Measurements from ENCODE around the gene ARMC6.
"Not testable (repeated sequence)": the region's sequence is repeated elsewhere in the genome, so short reads cannot be mapped to it uniquely, and the experiment has no call there.

ARMC6 gene

GRCh38 chr19:19021115-19021514, 12.3 kb upstream of the ARMC6 start:
- FAIRE-seq (peak; percentile 15), DNase-seq (ENCODE audit: extremely low spot score, insufficient read length, low read depth) (no peak)

- FAIRE-seq (no peak), DNase-seq (ENCODE audit: extremely low spot score, insufficient read length, low read depth) (no peak)
These were observed 10.9 kb upstream of the ARMC6 start for GRCh38 chr19:19022380-19022961.

GRCh38 chr19:19023376-19023775, 10.0 kb upstream of the ARMC6 start:
- DNase-seq (ENCODE audit: extremely low spot score, insufficient read length, low read depth); FAIRE-seq: not testable (repeated sequence)

GRCh38 chr19:19025861-19026260, 7.5 kb upstream of the ARMC6 start:
- FAIRE-seq: no peak
- DNase-seq (ENCODE audit: extremely low spot score, insufficient read length, low read depth): no peak

- no peak for FAIRE-seq
- DNase-seq (ENCODE audit: extremely low spot score, insufficient read length, low read depth): no peak
These were observed 7.0 kb upstream of the ARMC6 start for GRCh38 chr19:19026299-19026971.

GRCh38 chr19:19027228-19027627, 6.2 kb upstream of the ARMC6 start:
- DNase-seq (ENCODE audit: extremely low spot score, insufficient read length, low read depth) (no peak), FAIRE-seq (no peak)

- FAIRE-seq: no peak
These were observed 4.9 kb upstream of the ARMC6 start for GRCh38 chr19:19028526-19028925.

GRCh38 chr19:19031891-19032290, 1.5 kb upstream of the ARMC6 start:
- DNase-seq (ENCODE audit: extremely low spot score, insufficient read length, low read depth): no peak
- no peak for FAIRE-seq

More at GRCh38 chr19:19028526-19028925, 4.9 kb upstream of the ARMC6 start:
- DNase-seq (ENCODE audit: extremely low spot score, insufficient read length, low read depth): no peak

- DNase-seq (ENCODE audit: extremely low spot score, insufficient read length, low read depth): peak; percentile 81
- peak; percentile 80 for FAIRE-seq
These were observed 805 bp upstream of the ARMC6 start for GRCh38 chr19:19032420-19033175.

- FAIRE-seq: no peak
- no peak for DNase-seq (ENCODE audit: extremely low spot score, insufficient read length, low read depth)
These were observed 302 bp upstream of the ARMC6 start for GRCh38 chr19:19033176-19033425.

GRCh38 chr19:19034204-19034624, 811 bp downstream of the ARMC6 start:
- FAIRE-seq (peak; percentile 87), DNase-seq (ENCODE audit: extremely low spot score, insufficient read length, low read depth) (peak; percentile 72)

GRCh38 chr19:19039901-19040300, 6.5 kb downstream of the ARMC6 start:
- FAIRE-seq (no peak), DNase-seq (ENCODE audit: extremely low spot score, insufficient read length, low read depth) (no peak)

- DNase-seq (ENCODE audit: extremely low spot score, insufficient read length, low read depth) (no peak), FAIRE-seq (no peak)
These were observed 7.0 kb downstream of the ARMC6 start for GRCh38 chr19:19040417-19040816.

GRCh38 chr19:19042732-19043280, 9.4 kb downstream of the ARMC6 start:
- no peak for DNase-seq (ENCODE audit: extremely low spot score, insufficient read length, low read depth)
- FAIRE-seq: no peak

- DNase-seq (ENCODE audit: extremely low spot score, insufficient read length, low read depth) (no peak), FAIRE-seq (no peak)
These were observed 10.1 kb downstream of the ARMC6 start for GRCh38 chr19:19043481-19043880.

GRCh38 chr19:19043881-19044280, 10.5 kb downstream of the ARMC6 start:
- FAIRE-seq (no peak), DNase-seq (ENCODE audit: extremely low spot score, insufficient read length, low read depth) (no peak)

GRCh38 chr19:19049406-19049805, 16.0 kb downstream of the ARMC6 start:
- DNase-seq (ENCODE audit: extremely low spot score, insufficient read length, low read depth) (no peak), FAIRE-seq (no peak)

GRCh38 chr19:19050104-19050503, 16.7 kb downstream of the ARMC6 start:
- no peak for FAIRE-seq
- DNase-seq (ENCODE audit: extremely low spot score, insufficient read length, low read depth): no peak

- DNase-seq (ENCODE audit: extremely low spot score, insufficient read length, low read depth): no peak
- FAIRE-seq: no peak
These were observed 17.3 kb downstream of the ARMC6 start for GRCh38 chr19:19050731-19051130.

GRCh38 chr19:19051478-19052213, 18.2 kb downstream of the ARMC6 start:
- DNase-seq (ENCODE audit: extremely low spot score, insufficient read length, low read depth) (no peak), FAIRE-seq (no peak)

GRCh38 chr19:19052921-19053320, 19.5 kb downstream of the ARMC6 start:
- FAIRE-seq (no peak), DNase-seq (ENCODE audit: extremely low spot score, insufficient read length, low read depth) (no peak)
